ENCODE results near the gene FOXI1.
"Not testable (repeated sequence)": the region's sequence is repeated elsewhere in the genome, so short reads cannot be mapped to it uniquely, and the experiment has no call there.

Gene FOXI1

DNA sequence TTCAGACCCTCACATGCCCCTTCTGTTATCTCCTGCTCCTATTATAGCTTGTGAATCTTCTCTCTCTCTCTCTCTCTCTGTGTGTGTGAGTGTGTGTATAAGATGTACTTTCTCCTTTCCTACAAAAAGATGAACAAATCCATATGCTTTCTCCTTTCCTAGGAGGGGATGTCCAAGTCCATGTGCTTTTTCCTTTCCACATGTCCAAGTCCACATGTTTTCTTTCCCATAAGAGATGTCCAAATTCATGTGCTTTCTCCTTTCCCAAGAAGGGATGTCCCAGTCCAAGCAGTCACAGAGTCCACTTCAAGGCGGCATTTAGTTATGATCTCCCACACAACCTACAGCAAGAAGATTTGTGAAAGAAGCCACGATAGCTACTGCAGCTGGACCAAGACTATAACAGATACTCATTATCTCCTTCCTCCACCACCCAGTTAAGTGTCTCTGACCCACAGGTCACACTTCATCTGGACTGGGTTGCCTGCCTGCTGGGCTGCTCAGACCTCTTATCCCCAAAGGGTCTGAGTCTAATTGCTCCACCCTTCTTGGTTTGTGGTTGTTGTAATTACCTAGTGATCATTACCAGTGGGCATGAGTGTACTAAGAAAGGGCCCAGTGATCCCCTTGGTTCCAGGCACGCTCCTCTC lies 18.4 kb upstream of the FOXI1 start:
- Histone ChIP-seq H3K9me2 (ENCODE audit: low read depth, low read length) (no peaks in the 10 kb centered on the region), H3K9ac (ENCODE audit: low read length) (no peak overlapping the region), H3K27ac (ENCODE audit: low read depth, low read length, poor library complexity, severe bottlenecking) (no peak overlapping the region), H3K27me3 (ENCODE audit: insufficient read depth, low read length) (no peaks in the 10 kb centered on the region), H3K4me1 (ENCODE audit: insufficient read depth, low read length, severe bottlenecking) (no peaks in the 10 kb centered on the region), H3F3A (ENCODE audit: insufficient read depth, low read length) (no peaks in the 10 kb centered on the region), H3K4me3 (ENCODE audit: low read depth, low read length, poor library complexity, severe bottlenecking) (no peak overlapping the region), H3K4me2 (ENCODE audit: low read length) (no peak overlapping the region), H3K9me3 (ENCODE audit: low read length) (no peaks in the 10 kb centered on the region), H2AFZ (ENCODE audit: low read length) (no peak overlapping the region), H3K36me3 (ENCODE audit: insufficient read depth, low read length) (peaks cover 34% of the 10 kb centered on the region), H3K79me2 (ENCODE audit: insufficient read depth, low read length) (no peaks in the 10 kb centered on the region), H4K20me1 (ENCODE audit: insufficient read depth, low read length) (no peaks in the 10 kb centered on the region)
- TF ChIP-seq EZH2 (IDR thresholded peaks at IDR 0.05; ENCODE audit: borderline replicate concordance, low read length): no peak
- TF ChIP-seq, protein P1, sequence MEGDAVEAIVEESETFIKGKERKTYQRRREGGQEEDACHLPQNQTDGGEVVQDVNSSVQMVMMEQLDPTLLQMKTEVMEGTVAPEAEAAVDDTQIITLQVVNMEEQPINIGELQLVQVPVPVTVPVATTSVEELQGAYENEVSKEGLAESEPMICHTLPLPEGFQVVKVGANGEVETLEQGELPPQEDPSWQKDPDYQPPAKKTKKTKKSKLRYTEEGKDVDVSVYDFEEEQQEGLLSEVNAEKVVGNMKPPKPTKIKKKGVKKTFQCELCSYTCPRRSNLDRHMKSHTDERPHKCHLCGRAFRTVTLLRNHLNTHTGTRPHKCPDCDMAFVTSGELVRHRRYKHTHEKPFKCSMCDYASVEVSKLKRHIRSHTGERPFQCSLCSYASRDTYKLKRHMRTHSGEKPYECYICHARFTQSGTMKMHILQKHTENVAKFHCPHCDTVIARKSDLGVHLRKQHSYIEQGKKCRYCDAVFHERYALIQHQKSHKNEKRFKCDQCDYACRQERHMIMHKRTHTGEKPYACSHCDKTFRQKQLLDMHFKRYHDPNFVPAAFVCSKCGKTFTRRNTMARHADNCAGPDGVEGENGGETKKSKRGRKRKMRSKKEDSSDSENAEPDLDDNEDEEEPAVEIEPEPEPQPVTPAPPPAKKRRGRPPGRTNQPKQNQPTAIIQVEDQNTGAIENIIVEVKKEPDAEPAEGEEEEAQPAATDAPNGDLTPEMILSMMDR (IDR thresholded peaks at IDR 0.05; ENCODE audit: low read length): no peak

DNA sequence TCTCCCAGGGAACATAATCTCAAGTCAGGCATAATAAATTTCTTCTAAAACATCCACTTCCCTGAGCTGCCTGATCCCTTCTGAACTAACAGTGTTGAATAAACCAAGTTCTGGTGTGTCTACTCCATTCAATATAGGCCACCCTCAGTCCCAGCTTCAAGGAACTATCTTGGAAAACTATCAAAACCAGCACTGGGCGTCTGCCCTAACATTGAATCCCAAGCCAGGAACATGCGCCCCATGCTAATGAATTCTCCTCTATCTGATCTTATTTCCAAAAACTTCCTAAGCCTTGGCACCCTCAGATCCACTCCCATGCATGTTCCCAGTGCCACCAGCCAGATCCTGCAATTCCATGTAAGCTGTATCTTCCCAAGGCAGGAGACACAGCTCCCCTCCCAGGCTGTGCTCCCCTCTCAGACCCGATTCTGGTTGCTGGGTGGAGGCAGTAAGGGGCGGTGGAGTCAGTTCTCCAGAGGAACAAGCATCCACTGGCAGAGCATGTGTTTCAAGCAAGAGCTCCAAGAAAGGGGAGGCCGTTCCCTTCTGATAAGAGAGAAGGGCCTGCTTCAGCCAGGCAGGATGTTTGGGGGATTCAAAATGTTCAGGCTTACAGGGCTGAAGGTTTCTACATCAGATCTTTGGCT lies 13.1 kb upstream of the FOXI1 start:
- Histone ChIP-seq H3F3A (ENCODE audit: insufficient read depth, low read length) (no peaks in the 10 kb centered on the region), H4K20me1 (ENCODE audit: insufficient read depth, low read length) (no peaks in the 10 kb centered on the region), H2AFZ (ENCODE audit: low read length) (no peak overlapping the region), H3K9me3 (ENCODE audit: low read length) (no peaks in the 10 kb centered on the region), H3K9ac (ENCODE audit: low read length) (no peak overlapping the region), H3K9me2 (ENCODE audit: low read depth, low read length) (no peaks in the 10 kb centered on the region), H3K27me3 (ENCODE audit: insufficient read depth, low read length) (no peaks in the 10 kb centered on the region), H3K4me3 (ENCODE audit: low read depth, low read length, poor library complexity, severe bottlenecking) (no peak overlapping the region), H3K4me2 (ENCODE audit: low read length) (no peak overlapping the region), H3K36me3 (ENCODE audit: insufficient read depth, low read length) (no peaks in the 10 kb centered on the region), H3K4me1 (ENCODE audit: insufficient read depth, low read length, severe bottlenecking) (no peaks in the 10 kb centered on the region), H3K79me2 (ENCODE audit: insufficient read depth, low read length) (no peaks in the 10 kb centered on the region), H3K27ac (ENCODE audit: low read depth, low read length, poor library complexity, severe bottlenecking) (no peak overlapping the region)
- TF ChIP-seq, protein P1 (IDR thresholded peaks at IDR 0.05; ENCODE audit: low read length): no peak
- TF ChIP-seq EZH2 (IDR thresholded peaks at IDR 0.05; ENCODE audit: borderline replicate concordance, low read length): no peak

DNA sequence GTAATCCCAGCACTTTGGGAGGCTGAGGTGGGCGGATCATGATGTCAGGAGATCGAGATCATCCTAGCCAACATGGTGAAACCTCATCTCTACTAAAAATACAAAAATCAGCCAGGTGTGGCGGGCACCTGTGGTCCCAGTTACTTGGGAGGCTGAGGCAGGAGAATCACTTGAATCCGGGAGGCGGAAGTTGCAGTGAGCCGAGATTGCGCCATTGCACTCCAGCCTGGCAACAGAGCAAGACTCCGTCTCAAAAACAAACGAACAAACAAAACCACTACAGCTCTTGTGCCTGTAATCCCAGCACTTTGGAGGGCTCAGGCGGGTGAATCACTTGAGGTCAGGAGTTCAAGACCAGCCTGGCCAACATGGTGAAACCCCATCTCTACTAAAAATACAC lies 11.4 kb upstream of the FOXI1 start:
- H3K4me3 ChIP-seq (ENCODE audit: low read depth, low read length, poor library complexity, severe bottlenecking); H2AFZ ChIP-seq (ENCODE audit: low read length); H3K9me3 ChIP-seq (ENCODE audit: low read length); H3K27me3 ChIP-seq (ENCODE audit: insufficient read depth, low read length); H3K9me2 ChIP-seq (ENCODE audit: low read depth, low read length); H3K27ac ChIP-seq (ENCODE audit: low read depth, low read length, poor library complexity, severe bottlenecking); H3K36me3 ChIP-seq (ENCODE audit: insufficient read depth, low read length); H3F3A ChIP-seq (ENCODE audit: insufficient read depth, low read length); H3K9ac ChIP-seq (ENCODE audit: low read length); H4K20me1 ChIP-seq (ENCODE audit: insufficient read depth, low read length); H3K79me2 ChIP-seq (ENCODE audit: insufficient read depth, low read length); H3K4me1 ChIP-seq (ENCODE audit: insufficient read depth, low read length, severe bottlenecking); H3K4me2 ChIP-seq (ENCODE audit: low read length): not testable (repeated sequence)

DNA sequence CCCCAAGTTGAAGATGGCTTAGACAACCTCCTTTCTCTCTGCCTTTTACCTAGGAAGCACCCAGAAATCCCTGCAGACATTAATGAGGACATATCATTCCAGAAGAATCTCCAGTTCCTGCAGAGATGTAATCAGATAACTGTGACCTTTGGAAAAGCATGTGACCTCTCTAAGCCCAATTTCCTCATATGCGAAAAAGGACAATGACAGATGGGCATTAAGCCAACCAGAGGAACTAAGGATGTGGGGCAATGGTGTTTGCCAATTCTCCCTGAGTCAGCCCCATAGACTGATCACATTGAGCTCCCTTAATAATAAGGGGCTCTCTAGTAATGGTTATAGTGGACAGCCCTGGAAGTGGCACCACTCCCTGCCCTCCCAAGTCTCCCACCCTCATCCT lies 10.1 kb upstream of the FOXI1 start:
- Histone ChIP-seq H3K36me3 (ENCODE audit: insufficient read depth, low read length) (no peaks in the 10 kb centered on the region), H3K9me2 (ENCODE audit: low read depth, low read length) (no peaks in the 10 kb centered on the region), H3K9ac (ENCODE audit: low read length) (no peak overlapping the region), H3K4me1 (ENCODE audit: insufficient read depth, low read length, severe bottlenecking) (no peaks in the 10 kb centered on the region), H2AFZ (ENCODE audit: low read length) (no peak overlapping the region), H4K20me1 (ENCODE audit: insufficient read depth, low read length) (no peaks in the 10 kb centered on the region), H3K27me3 (ENCODE audit: insufficient read depth, low read length) (no peaks in the 10 kb centered on the region; the same call in 1 of the 2 replicates), H3K27ac (ENCODE audit: low read depth, low read length, poor library complexity, severe bottlenecking) (no peak overlapping the region), H3F3A (ENCODE audit: insufficient read depth, low read length) (no peaks in the 10 kb centered on the region), H3K79me2 (ENCODE audit: insufficient read depth, low read length) (no peaks in the 10 kb centered on the region), H3K4me2 (ENCODE audit: low read length) (no peak overlapping the region), H3K9me3 (ENCODE audit: low read length) (no peaks in the 10 kb centered on the region), H3K4me3 (ENCODE audit: low read depth, low read length, poor library complexity, severe bottlenecking) (no peak overlapping the region)
- TF ChIP-seq EZH2 (IDR thresholded peaks at IDR 0.05; ENCODE audit: borderline replicate concordance, low read length): no peak
- TF ChIP-seq, protein P1 (IDR thresholded peaks at IDR 0.05; ENCODE audit: low read length): no peak

Data from OCI-LY1 (cell line).